Breast epithelium (tissue), 3 donors: Measurements from ENCODE around the gene SEC24B.

Source experiments
- CTCF ChIP-seq, 3 donors: fragments of 450-650 bp; IDR thresholded peaks; one replicate each; pipeline ENCODE4 v1.5.1; 2016 to 2017; ENCODE audit warnings: antibody characterized with exemption in 3 of 3, mild to moderate bottlenecking in 3 of 3, moderate library complexity in 3 of 3
- POLR2A ChIP-seq: fragments of 450-650 bp; IDR thresholded peaks from one replicate; pipeline ENCODE4 v1.6.1; 2016; ENCODE audit warnings: antibody characterized with exemption, mild to moderate bottlenecking, moderate library complexity

- no peak for TF ChIP-seq CTCF (IDR thresholded peaks at IDR 0.05)
- no peak for TF ChIP-seq POLR2A
Measured at GRCh38 chr4:109462802-109463201, 29.2 kb downstream of the SEC24B start.
